ENCODE data around the gene GRM4.

The GRM4 gene

GRCh38 chr6:34100788-34101187 lies 45.1 kb downstream of the GRM4 start:
- no peak for TF ChIP-seq EGR1 (IDR thresholded peaks at IDR 0.05)
- TF ChIP-seq USF1 (IDR thresholded peaks at IDR 0.05): no peak
- TF ChIP-seq ZBTB7A (IDR thresholded peaks at IDR 0.05; ENCODE audit: low read depth): no peak
- no peak for TF ChIP-seq TEAD4 (IDR thresholded peaks at IDR 0.05)
- TF ChIP-seq NFIC (IDR thresholded peaks at IDR 0.05): no peak
- no peak for TF ChIP-seq FOXM1 (IDR thresholded peaks at IDR 0.05; ENCODE audit: borderline replicate concordance, low read depth)
- no peak for TF ChIP-seq REST (IDR thresholded peaks at IDR 0.05; ENCODE audit: low read depth)
- TF ChIP-seq RAD21 (IDR thresholded peaks at IDR 0.05; ENCODE audit: low read depth): no peak
- no peak for TF ChIP-seq TAF1 (IDR thresholded peaks at IDR 0.05; ENCODE audit: low read depth)
- no peak for TF ChIP-seq YY1 (IDR thresholded peaks at IDR 0.05; ENCODE audit: low read depth)
- no peak for TF ChIP-seq TCF12 (IDR thresholded peaks at IDR 0.05; ENCODE audit: low read depth)
- TF ChIP-seq EP300 (IDR thresholded peaks at IDR 0.05; ENCODE audit: borderline replicate concordance): no peak
- TF ChIP-seq CEBPB (IDR thresholded peaks at IDR 0.05): no peak
- no peak for TF ChIP-seq CREB1 (IDR thresholded peaks at IDR 0.05; ENCODE audit: low read depth)

GRCh38 chr6:34099878-34100277 lies 46.0 kb downstream of the GRM4 start:
- TF ChIP-seq REST (IDR thresholded peaks at IDR 0.05; ENCODE audit: low read depth): no peak
- no peak for TF ChIP-seq NFIC (IDR thresholded peaks at IDR 0.05)
- no peak for TF ChIP-seq TEAD4 (IDR thresholded peaks at IDR 0.05)
- TF ChIP-seq ZBTB7A (IDR thresholded peaks at IDR 0.05; ENCODE audit: low read depth): no peak
- TF ChIP-seq EP300 (IDR thresholded peaks at IDR 0.05; ENCODE audit: borderline replicate concordance): no peak
- no peak for TF ChIP-seq MAX (IDR thresholded peaks at IDR 0.05)
- TF ChIP-seq FOXM1 (IDR thresholded peaks at IDR 0.05; ENCODE audit: borderline replicate concordance, low read depth): no peak
- TF ChIP-seq RAD21 (IDR thresholded peaks at IDR 0.05; ENCODE audit: low read depth): no peak
- no peak for TF ChIP-seq TCF12 (IDR thresholded peaks at IDR 0.05; ENCODE audit: low read depth)
- no peak for TF ChIP-seq CEBPB (IDR thresholded peaks at IDR 0.05)
- no peak for TF ChIP-seq USF1 (IDR thresholded peaks at IDR 0.05)
- TF ChIP-seq YY1 (IDR thresholded peaks at IDR 0.05; ENCODE audit: low read depth): no peak
- no peak for TF ChIP-seq TAF1 (IDR thresholded peaks at IDR 0.05; ENCODE audit: low read depth)
- TF ChIP-seq EGR1 (IDR thresholded peaks at IDR 0.05): no peak
- no peak for TF ChIP-seq CREB1 (IDR thresholded peaks at IDR 0.05; ENCODE audit: low read depth)

- no peak for TF ChIP-seq EP300 (IDR thresholded peaks at IDR 0.05; ENCODE audit: borderline replicate concordance)
- TF ChIP-seq NFIC (IDR thresholded peaks at IDR 0.05): no peak
- TF ChIP-seq USF1 (IDR thresholded peaks at IDR 0.05): no peak
- TF ChIP-seq MAX (IDR thresholded peaks at IDR 0.05): no peak
- TF ChIP-seq FOXM1 (IDR thresholded peaks at IDR 0.05; ENCODE audit: borderline replicate concordance, low read depth): no peak
Observed at GRCh38 chr6:34098045-34098936, 47.6 kb downstream of the GRM4 start.

- TF ChIP-seq TEAD4 (IDR thresholded peaks at IDR 0.05) (no peak), USF1 (IDR thresholded peaks at IDR 0.05) (no peak), TCF12 (IDR thresholded peaks at IDR 0.05; ENCODE audit: low read depth) (no peak), EGR1 (IDR thresholded peaks at IDR 0.05) (no peak), ZBTB7A (IDR thresholded peaks at IDR 0.05; ENCODE audit: low read depth) (no peak), RAD21 (IDR thresholded peaks at IDR 0.05; ENCODE audit: low read depth) (no peak), REST (IDR thresholded peaks at IDR 0.05; ENCODE audit: low read depth) (no peak), EP300 (IDR thresholded peaks at IDR 0.05; ENCODE audit: borderline replicate concordance) (no peak)
Observed at GRCh38 chr6:34096814-34097213, 49.1 kb downstream of the GRM4 start.
